Breast epithelium (tissue), 4 donors: ENCODE results near the gene SNAP47. TPM values are rescaled to one million over a fixed set of nuclear protein-coding genes. Genes with fewer than 3 reads are reported as not detected.
A peak's percentile ranks its signal among the peaks of the same experiment; 100 is the strongest.

ENCODE experiments used
- DNase-seq, 2 donors: peaks; one replicate each; pipeline ENCODE4 v3.0.0-alpha.2; 2019; ENCODE audit warnings: low spot score in 2 of 2
- H3K27ac ChIP-seq, 2 donors: fragments of 200-600 bp; sonication (generic) in 1 of 2; one replicate each; pipeline ENCODE4 v1.5.1; 2016 to 2019; ENCODE audit warnings: mild to moderate bottlenecking in 1 of 2
- H3K27me3 ChIP-seq, 2 donors: fragments of 200-600 bp; sonication (generic) in 1 of 2; one replicate each; pipeline versions ENCODE4 v1.5.1 to v1.6.0; 2017 to 2019; ENCODE audit warnings: control low read depth in 1 of 2, mild to moderate bottlenecking in 1 of 2
- H3K36me3 ChIP-seq: fragments of 200-600 bp; one replicate; pipeline ENCODE4 v1.5.1; 2019
- H3K4me1 ChIP-seq, 2 donors: fragments of 200-600 bp; sonication (generic); one replicate each; pipeline ENCODE4 v1.5.1; 2016 to 2019; ENCODE audit warnings: control low read depth in 1 of 2
- H3K4me3 ChIP-seq, 3 donors: fragments of 200-600 bp; sonication (generic); 1 replicate in 2 of 3; 2 replicates in 1 of 3; pipeline ENCODE4 v1.5.1; 2016 to 2019; ENCODE audit warnings: mild to moderate bottlenecking in 3 of 3, moderate library complexity in 2 of 3
- H3K9me3 ChIP-seq, 2 donors: fragments of 200-600 bp; sonication (generic) in 1 of 2; one replicate each; pipeline ENCODE4 v1.5.1; 2016 to 2019; ENCODE audit warnings: control low read depth in 1 of 2
- POLR2A ChIP-seq: fragments of 450-650 bp; IDR thresholded peaks from one replicate; pipeline ENCODE4 v1.6.1; 2016; ENCODE audit warnings: antibody characterized with exemption, mild to moderate bottlenecking, moderate library complexity
- POLR2AphosphoS5 ChIP-seq, 3 donors: sonication (generic); formaldehyde crosslinking; IDR thresholded peaks; one replicate each; pipeline ENCODE4 v1.6.1; 2017; ENCODE audit warnings: antibody characterized with exemption in 3 of 3
- intact Hi-C: fragments of 100-400 bp; cut with DNase I; formaldehyde crosslinking; loops from one replicate; pipeline ENCODE4 v1.15.1; 2023; ENCODE audit warnings: low total_unique reads
- total RNA-seq, 3 donors: library from RNA; depleted of rRNA; stranded (reverse); fragments of >200 nt; gene quantifications; one replicate each; pipeline ENCODE4 v1.1.0, GENCODE V29; 2016
- TF ChIP-seq, protein P1 (sequence below), 3 donors: fragments of 450-650 bp; IDR thresholded peaks; one replicate each; pipeline ENCODE4 v1.5.1; 2016 to 2017; ENCODE audit warnings: antibody characterized with exemption in 3 of 3, mild to moderate bottlenecking in 3 of 3, moderate library complexity in 3 of 3

SNAP47 gene
- total RNA-seq, 3 donors from 2014 or later: 28.3 to 60.3 (median 52.1) TPM

DNA sequence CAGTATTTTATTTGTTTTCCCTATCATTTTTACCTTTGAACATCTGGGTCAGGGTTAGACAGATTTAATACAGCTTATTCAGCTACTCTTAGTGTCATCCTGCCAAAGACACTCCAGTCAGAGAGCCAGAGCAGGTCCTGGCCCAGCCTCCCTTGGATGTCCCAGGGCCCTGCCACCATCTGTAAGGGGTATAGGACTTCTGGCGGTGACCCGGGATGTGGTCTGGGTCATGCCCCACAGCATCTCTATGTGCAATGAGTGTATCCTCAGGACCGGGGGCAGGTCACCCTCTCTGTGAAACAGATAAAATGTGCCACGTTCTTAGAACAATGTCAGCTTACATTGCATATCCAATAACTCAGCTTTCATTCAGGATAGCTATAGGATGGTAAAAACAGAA is 42.4 kb downstream of the SNAP47 start:
- intact Hi-C loops: no loop called here
- peak in 1 of 2 donors; percentile 20 for DNase-seq
- TF ChIP-seq POLR2A (no peak), POLR2AphosphoS5 (IDR thresholded peaks at IDR 0.05) (no peak)
- TF ChIP-seq, protein P1, sequence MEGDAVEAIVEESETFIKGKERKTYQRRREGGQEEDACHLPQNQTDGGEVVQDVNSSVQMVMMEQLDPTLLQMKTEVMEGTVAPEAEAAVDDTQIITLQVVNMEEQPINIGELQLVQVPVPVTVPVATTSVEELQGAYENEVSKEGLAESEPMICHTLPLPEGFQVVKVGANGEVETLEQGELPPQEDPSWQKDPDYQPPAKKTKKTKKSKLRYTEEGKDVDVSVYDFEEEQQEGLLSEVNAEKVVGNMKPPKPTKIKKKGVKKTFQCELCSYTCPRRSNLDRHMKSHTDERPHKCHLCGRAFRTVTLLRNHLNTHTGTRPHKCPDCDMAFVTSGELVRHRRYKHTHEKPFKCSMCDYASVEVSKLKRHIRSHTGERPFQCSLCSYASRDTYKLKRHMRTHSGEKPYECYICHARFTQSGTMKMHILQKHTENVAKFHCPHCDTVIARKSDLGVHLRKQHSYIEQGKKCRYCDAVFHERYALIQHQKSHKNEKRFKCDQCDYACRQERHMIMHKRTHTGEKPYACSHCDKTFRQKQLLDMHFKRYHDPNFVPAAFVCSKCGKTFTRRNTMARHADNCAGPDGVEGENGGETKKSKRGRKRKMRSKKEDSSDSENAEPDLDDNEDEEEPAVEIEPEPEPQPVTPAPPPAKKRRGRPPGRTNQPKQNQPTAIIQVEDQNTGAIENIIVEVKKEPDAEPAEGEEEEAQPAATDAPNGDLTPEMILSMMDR (IDR thresholded peaks at IDR 0.05): no peak
- Histone ChIP-seq H3K4me1 (no peaks in the 10 kb centered on the region), H3K4me3 (no peak overlapping the region), H3K27me3 (no peaks in the 10 kb centered on the region), H3K9me3 (no peaks in the 10 kb centered on the region), H3K27ac (no peak overlapping the region), H3K36me3 (no peaks in the 10 kb centered on the region)

DNA sequence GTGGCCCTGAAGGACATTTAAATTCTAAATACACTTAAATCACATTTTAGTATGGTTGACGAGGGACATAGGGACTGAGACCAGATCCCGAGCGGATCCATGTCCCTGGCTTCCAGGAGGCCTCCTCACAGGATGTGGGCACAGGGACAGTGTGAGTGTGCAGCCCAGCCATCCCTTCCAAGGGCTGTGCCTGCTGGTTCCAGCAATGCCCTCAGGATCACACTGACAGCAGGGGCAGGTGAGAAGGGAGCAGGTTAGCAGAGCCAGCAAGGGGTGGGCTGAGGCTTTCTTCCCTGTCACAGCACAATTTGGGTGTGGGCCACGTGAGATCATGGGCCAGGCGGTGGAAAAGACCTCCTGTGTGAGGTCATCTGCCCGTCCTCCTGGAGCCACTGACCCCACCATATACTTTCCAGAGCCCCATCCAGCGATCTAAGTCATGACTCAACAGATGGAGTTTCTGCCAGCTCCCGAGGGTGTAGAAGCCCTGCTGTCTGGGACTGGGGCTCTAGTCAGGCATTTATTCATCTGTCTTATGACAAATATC is 43.2 kb downstream of the SNAP47 start:
- TF ChIP-seq, protein P1 (IDR thresholded peaks at IDR 0.05): no peak
- TF ChIP-seq POLR2A: no peak
- TF ChIP-seq POLR2AphosphoS5 (IDR thresholded peaks at IDR 0.05): no peak
- Histone ChIP-seq H3K36me3 (no peaks in the 10 kb centered on the region), H3K27me3 (no peaks in the 10 kb centered on the region), H3K9me3 (no peaks in the 10 kb centered on the region), H3K4me3 (no peak overlapping the region), H3K27ac (no peak overlapping the region), H3K4me1 (no peaks in the 10 kb centered on the region)
- intact Hi-C loops: no loop called here
- DNase-seq: peak in 1 of 2 donors; percentile 42

DNA sequence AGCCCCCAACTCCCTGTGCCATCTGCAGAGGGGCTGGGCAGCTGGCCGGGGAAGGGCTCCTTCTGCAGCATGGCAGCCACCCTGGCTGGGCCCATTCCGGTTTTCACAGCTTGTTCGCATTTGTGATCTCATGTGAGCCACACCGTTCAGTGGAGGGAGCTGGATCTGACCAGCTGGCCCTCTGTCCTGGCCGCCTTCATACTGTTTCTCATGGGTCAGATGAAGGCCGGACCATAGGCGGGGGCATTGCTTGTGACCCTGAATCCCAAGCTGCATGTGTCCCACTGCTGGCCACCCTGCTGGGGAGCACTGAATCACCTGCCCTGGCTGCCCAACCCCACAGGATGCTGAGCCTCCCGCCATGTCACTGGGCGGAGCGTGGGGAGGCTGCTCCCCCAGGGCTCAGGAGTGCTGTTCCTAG is 43.8 kb downstream of the SNAP47 start:
- H3K9me3 ChIP-seq: no peaks in the 10 kb centered on the region
- intact Hi-C loops: no loop called here
- peak in 1 of 2 donors; percentile 40 for DNase-seq

DNA sequence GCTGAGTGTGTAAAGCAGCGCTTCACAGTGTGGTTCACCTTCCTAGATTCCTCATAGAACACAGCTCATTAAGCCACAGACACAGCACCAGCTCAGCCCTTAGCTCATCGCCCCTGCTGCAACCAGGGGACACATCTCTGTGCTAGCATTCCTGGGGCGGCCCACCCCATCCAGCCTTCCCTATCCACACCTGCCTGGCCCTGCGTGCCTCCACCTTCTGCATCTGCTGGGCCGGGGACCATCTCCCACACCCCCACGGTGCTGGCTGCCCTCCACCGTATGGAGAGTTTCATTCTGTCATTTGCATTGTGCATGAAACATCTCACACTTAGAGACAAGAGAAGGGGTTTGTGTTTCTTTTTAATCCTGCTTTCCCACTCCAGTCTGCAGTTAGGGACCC is 44.5 kb downstream of the SNAP47 start:
- Histone ChIP-seq H3K36me3 (no peaks in the 10 kb centered on the region), H3K4me3 (no peak overlapping the region), H3K27ac (no peak overlapping the region), H3K27me3 (no peaks in the 10 kb centered on the region), H3K4me1 (no peaks in the 10 kb centered on the region), H3K9me3 (no peaks in the 10 kb centered on the region)
- intact Hi-C loops: no loop called here
- TF ChIP-seq POLR2AphosphoS5 (IDR thresholded peaks at IDR 0.05) (no peak), POLR2A (no peak)
- TF ChIP-seq, protein P1 (IDR thresholded peaks at IDR 0.05): no peak
- DNase-seq: peak in 1 of 2 donors; percentile 46

More for the DNA sequence above, 43.8 kb downstream of the SNAP47 start:
- Histone ChIP-seq H3K27ac (no peak overlapping the region), H3K4me1 (no peaks in the 10 kb centered on the region), H3K36me3 (no peaks in the 10 kb centered on the region), H3K4me3 (no peak overlapping the region), H3K27me3 (no peaks in the 10 kb centered on the region)
- TF ChIP-seq POLR2AphosphoS5 (IDR thresholded peaks at IDR 0.05) (no peak), POLR2A (no peak)
- TF ChIP-seq, protein P1 (IDR thresholded peaks at IDR 0.05): no peak

DNA sequence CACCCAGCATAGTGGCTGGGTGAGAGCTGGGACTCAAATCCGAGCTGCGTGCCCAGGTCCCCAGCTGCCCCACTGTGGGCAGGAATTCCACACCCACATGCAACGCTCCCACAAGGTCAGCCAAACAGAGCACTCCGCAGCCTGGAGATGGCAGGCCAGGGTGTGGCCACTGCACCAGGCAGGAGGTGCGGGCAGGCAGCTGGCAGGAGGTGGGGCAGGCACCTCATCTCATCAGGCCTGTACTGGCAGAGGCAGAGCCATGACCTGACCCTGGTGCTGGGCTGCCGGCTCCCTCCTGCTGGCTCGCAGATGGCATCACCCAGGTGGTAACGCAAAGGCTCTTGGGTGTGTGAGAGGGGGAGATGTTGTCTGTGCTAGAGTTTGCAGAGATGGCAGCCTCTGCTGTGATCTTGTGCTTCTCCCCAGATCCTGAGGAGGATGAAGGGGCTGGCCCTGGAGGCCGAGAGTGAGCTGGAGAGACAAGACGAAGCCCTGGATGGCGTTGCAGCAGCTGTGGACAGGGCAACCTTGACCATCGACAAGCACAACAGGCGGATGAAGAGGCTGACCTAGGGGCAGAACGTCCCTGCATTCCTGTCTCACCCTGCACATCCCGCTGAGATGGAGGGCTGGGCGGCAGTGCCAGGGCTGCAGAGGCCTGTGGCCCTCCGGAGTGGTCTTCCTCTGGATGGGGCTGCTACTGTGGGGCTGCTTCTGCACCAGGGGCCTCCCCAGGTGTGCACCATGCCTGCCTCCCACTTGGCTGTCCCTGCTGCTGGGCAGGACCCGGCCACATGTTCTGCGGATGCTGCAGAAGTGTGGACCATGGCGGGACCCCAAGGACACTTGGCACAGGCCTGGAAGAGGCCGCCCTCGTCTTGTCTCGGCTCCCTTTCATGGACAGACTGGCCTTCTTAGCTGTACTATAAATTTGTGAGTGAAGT is 45.1 kb downstream of the SNAP47 start:
- TF ChIP-seq, protein P1 (IDR thresholded peaks at IDR 0.05): no peak
- no peak for TF ChIP-seq POLR2AphosphoS5 (IDR thresholded peaks at IDR 0.05)
- TF ChIP-seq POLR2A: no peak
- peak in 1 of 2 donors; percentile 39 for DNase-seq
- Histone ChIP-seq H3K4me1 (no peaks in the 10 kb centered on the region), H3K27ac (no peak overlapping the region), H3K4me3 (no peak overlapping the region), H3K27me3 (no peaks in the 10 kb centered on the region), H3K9me3 (no peaks in the 10 kb centered on the region), H3K36me3 (no peaks in the 10 kb centered on the region)
- intact Hi-C loops: no loop called here
